ENCODE results near the gene RIMS3.

DNA sequence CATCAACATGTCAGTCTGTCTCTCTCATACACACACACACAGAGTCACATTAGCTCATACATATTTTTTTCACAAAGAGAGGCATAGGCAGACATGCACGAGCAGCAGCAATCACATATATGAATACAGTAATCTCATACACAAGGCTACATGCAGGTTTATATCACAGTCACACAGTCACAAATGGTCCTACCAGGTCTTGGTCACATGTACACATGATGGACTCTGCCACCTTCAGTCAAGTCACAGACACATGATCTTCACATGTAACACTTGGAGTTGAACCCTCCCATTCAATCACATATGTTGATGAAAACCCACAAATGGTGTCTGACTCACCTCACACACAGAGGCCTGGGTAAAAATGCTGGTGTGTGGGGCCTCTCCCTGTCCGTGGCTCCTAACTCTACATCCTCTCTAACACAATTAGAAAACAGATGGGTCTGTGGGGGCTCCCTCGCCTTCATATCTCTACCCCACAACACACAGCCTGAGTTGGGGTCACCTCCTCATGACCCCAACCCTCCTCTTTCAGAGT lies 27.9 kb downstream of the RIMS3 start:
- TF ChIP-seq TAF1 (IDR thresholded peaks at IDR 0.05; ENCODE audit: borderline replicate concordance, low read depth, low read length) (no peak), POLR2AphosphoS5 (IDR thresholded peaks at IDR 0.05; ENCODE audit: low read depth, low read length) (no peak), POLR2A (IDR thresholded peaks at IDR 0.05; ENCODE audit: low read depth, low read length) (no peak)

All from GM12892 (cell line).